H1 (cell line): ENCODE results near the gene NPC1L1. TPM values are rescaled to one million over a fixed set of nuclear protein-coding genes. Genes with fewer than 3 reads are reported as not detected.

Experiments
- CTCF ChIA-PET: fragments of 300-600 bp; sonication (Branson Sonifier 250); formaldehyde crosslinking; loops from one replicate; lab custom pipeline; 2021; ENCODE audit not compliant: partially characterized antibody; lab: Charles Lee
- POLR2A ChIA-PET: fragments of 300-600 bp; sonication (Branson Sonifier 250); formaldehyde crosslinking; loops from one replicate; lab custom pipeline; 2021; ENCODE audit warnings: inconsistent platforms; ENCODE audit not compliant: partially characterized antibody; lab: Charles Lee
- DNase-seq, 2 experiments: peaks; one replicate each; pipeline versions ENCODE4 v3.0.0 to v3.0.0-alpha.2; 2010 to 2022; ENCODE audit warnings: low spot score in 2 of 2, low read depth in 1 of 2, mixed read lengths in 1 of 2
- FAIRE-seq: peaks from 2 replicates; lab custom pipeline; 2011; peaks lifted over from hg19 to GRCh38; lab: Jason Lieb, UNC
- H2AFZ ChIP-seq: 2 replicates; pipeline ENCODE4 v1.8.1; 2012; ENCODE audit warnings: low read length, inconsistent platforms
- H2AK5ac ChIP-seq: 2 replicates; pipeline ENCODE4 v1.6.1; 2013; ENCODE audit warnings: low read depth, low read length
- H2BK120ac ChIP-seq: replicated peaks from 2 replicates; pipeline ENCODE3; 2013; ENCODE audit warnings: low read depth, low read length, inconsistent platforms
- H2BK12ac ChIP-seq: 2 replicates; pipeline ENCODE4 v1.6.1; 2013; ENCODE audit warnings: low read depth, low read length
- H2BK15ac ChIP-seq: 2 replicates; pipeline ENCODE4 v1.6.1; 2013; ENCODE audit warnings: low read length
- H2BK20ac ChIP-seq: 2 replicates; pipeline ENCODE4 v1.6.1; 2013; ENCODE audit warnings: low read length
- H2BK5ac ChIP-seq: 2 replicates; pipeline ENCODE4 v1.6.1; 2013; ENCODE audit warnings: low read depth, low read length
- H3K14ac ChIP-seq: 2 replicates; pipeline ENCODE4 v1.6.1; 2013; ENCODE audit warnings: inconsistent platforms; ENCODE audit not compliant: insufficient read length
- H3K18ac ChIP-seq: 2 replicates; pipeline ENCODE4 v1.6.1; 2013; ENCODE audit warnings: low read length; ENCODE audit errors: extremely low read depth
- H3K23ac ChIP-seq: 2 replicates; pipeline ENCODE4 v1.6.1; 2013; ENCODE audit warnings: inconsistent platforms; ENCODE audit not compliant: insufficient read length
- H3K23me2 ChIP-seq: 2 replicates; pipeline ENCODE4 v1.6.1; 2013; ENCODE audit warnings: low read depth, low read length
- H3K27ac ChIP-seq: 2 replicates; pipeline ENCODE4 v1.6.1; 2011; ENCODE audit warnings: low read depth, low read length, inconsistent platforms
- H3K27me3 ChIP-seq, 4 experiments: replicated peaks in 1 of 4; 1 replicate in 1 of 4; 2 replicates in 3 of 4; pipeline versions ENCODE4 v1.6.1 to v1.8.1; 2011 to 2013; ENCODE audit warnings: low read length in 3 of 4, mild to moderate bottlenecking in 3 of 4, inconsistent platforms in 2 of 4, mixed read lengths in 2 of 4, moderate library complexity in 1 of 4; ENCODE audit not compliant: control insufficient read depth in 3 of 4, insufficient read depth in 3 of 4; ENCODE audit errors: extremely low read depth in 1 of 4
- H3K36me3 ChIP-seq, 4 experiments: 2 replicates each; pipeline versions ENCODE4 v1.6.1 to v1.8.1; 2011 to 2013; ENCODE audit warnings: mild to moderate bottlenecking in 4 of 4, low read length in 3 of 4, moderate library complexity in 2 of 4, control low read depth in 1 of 4, inconsistent platforms in 1 of 4; ENCODE audit not compliant: insufficient read depth in 4 of 4, control insufficient read depth in 2 of 4
- H3K4ac ChIP-seq: replicated peaks from 2 replicates; pipeline ENCODE3; 2013; ENCODE audit warnings: low read length, low read depth, mixed read lengths, inconsistent platforms; ENCODE audit not compliant: insufficient read length
- H3K4me1 ChIP-seq, 4 experiments: replicated peaks in 1 of 4; 1 replicate in 1 of 4; 2 replicates in 3 of 4; pipeline versions ENCODE4 v1.6.1 to v1.8.1; 2011 to 2013; ENCODE audit warnings: low read length in 3 of 4, inconsistent platforms in 2 of 4, mixed read lengths in 1 of 4; ENCODE audit not compliant: insufficient read depth in 4 of 4, control insufficient read depth in 3 of 4
- H3K4me2 ChIP-seq, 2 experiments: 2 replicates each; pipeline versions ENCODE4 v1.6.1 to v1.8.1; 2011 to 2013; ENCODE audit warnings: low read depth in 2 of 2, low read length in 2 of 2, control low read depth in 1 of 2, inconsistent platforms in 1 of 2, mild to moderate bottlenecking in 1 of 2; ENCODE audit not compliant: insufficient read depth in 1 of 2
- H3K4me3 ChIP-seq, 4 experiments: fragments of 200-600, 300-600 bp in 1 of 4; sonication (generic), shearing (Covaris generic), sonication (Bioruptor Twin) in 1 of 4; 2 replicates each; pipeline versions ENCODE4 v1.5.1 to v1.8.1; 2011 to 2016; ENCODE audit warnings: low read length in 4 of 4, low read depth in 3 of 4, control low read depth in 2 of 4, inconsistent platforms in 2 of 4, mild to moderate bottlenecking in 2 of 4, mixed read lengths in 1 of 4, moderate library complexity in 1 of 4; ENCODE audit not compliant: insufficient read depth in 2 of 4; ENCODE audit errors: extremely low read depth in 1 of 4
- H3K56ac ChIP-seq: replicated peaks from 2 replicates; pipeline ENCODE3; 2013; ENCODE audit warnings: low read depth, mild to moderate bottlenecking, mixed read lengths, low read length, inconsistent platforms; ENCODE audit not compliant: insufficient read length
- H3K79me1 ChIP-seq: 2 replicates; pipeline ENCODE4 v1.6.1; 2013; ENCODE audit warnings: low read depth, low read length, control low read depth
- H3K79me2 ChIP-seq, 2 experiments: 2 replicates each; pipeline versions ENCODE4 v1.6.1 to v1.8.1; 2012 to 2013; ENCODE audit warnings: low read length in 2 of 2, mild to moderate bottlenecking in 2 of 2, inconsistent platforms in 1 of 2; ENCODE audit not compliant: insufficient read depth in 2 of 2, control insufficient read depth in 1 of 2
- H3K9ac ChIP-seq, 4 experiments: replicated peaks in 1 of 4; 1 replicate in 1 of 4; 2 replicates in 3 of 4; pipeline versions ENCODE4 v1.6.1 to v1.8.1; 2011 to 2013; ENCODE audit warnings: low read depth in 3 of 4, low read length in 3 of 4, control low read depth in 2 of 4, mild to moderate bottlenecking in 2 of 4, moderate library complexity in 2 of 4, inconsistent platforms in 1 of 4; ENCODE audit errors: extremely low read depth in 1 of 4
- H3K9me3 ChIP-seq, 2 experiments: 2 replicates each; pipeline versions ENCODE4 v1.6.1 to v1.8.1; 2012 to 2013; ENCODE audit warnings: mild to moderate bottlenecking in 2 of 2, moderate library complexity in 2 of 2, control low read depth in 1 of 2, inconsistent platforms in 1 of 2, low read depth in 1 of 2, low read length in 1 of 2, mixed read lengths in 1 of 2; ENCODE audit not compliant: insufficient read depth in 2 of 2
- H4K20me1 ChIP-seq, 2 experiments: replicated peaks in 1 of 2; 2 replicates each; pipeline versions ENCODE3 to v1.8.1; 2011 to 2013; ENCODE audit warnings: inconsistent platforms in 2 of 2, low read length in 2 of 2, mild to moderate bottlenecking in 1 of 2; ENCODE audit not compliant: insufficient read depth in 2 of 2, control insufficient read depth in 1 of 2
- H4K5ac ChIP-seq: 2 replicates; pipeline ENCODE4 v1.6.1; 2013; ENCODE audit warnings: low read length, low read depth, mixed read lengths, inconsistent platforms; ENCODE audit not compliant: insufficient read length
- H4K8ac ChIP-seq: 2 replicates; pipeline ENCODE4 v1.8.0; 2013; ENCODE audit warnings: mild to moderate bottlenecking, moderate library complexity, low read length, inconsistent platforms; ENCODE audit not compliant: insufficient read depth; ENCODE audit errors: extremely low read depth
- H4K91ac ChIP-seq: replicated peaks from 2 replicates; pipeline ENCODE3; 2013; ENCODE audit warnings: low read length, mixed read lengths, inconsistent platforms; ENCODE audit not compliant: insufficient read length
- MAFK ChIP-seq: IDR thresholded peaks from 2 replicates; pipeline ENCODE4 v1.6.1; 2012; ENCODE audit warnings: low read depth, mild to moderate bottlenecking, improper control_type of control experiment, low read length
- POLR2AphosphoS5 ChIP-seq: IDR thresholded peaks from 2 replicates; pipeline ENCODE4 v1.6.1; 2011; ENCODE audit warnings: low read depth, low read length
- USF2 ChIP-seq: IDR thresholded peaks from 2 replicates; pipeline ENCODE4 v1.6.1; 2011; ENCODE audit warnings: low read length, improper control_type of control experiment
- YY1 ChIP-seq: IDR thresholded peaks from 2 replicates; pipeline ENCODE4 v1.6.1; 2011; ENCODE audit warnings: low read depth, mild to moderate bottlenecking, low read length
- WGBS, 2 experiments: shearing (Covaris generic) in 1 of 2; methylation state at CpG; one replicate each; pipeline versions ENCODE4 v1.1.6 to v1.1.7; 2013 to 2015; ENCODE audit warnings: low lambda C conversion rate in 2 of 2, mixed read lengths in 2 of 2, inconsistent platforms in 1 of 2, low coverage in 1 of 2, missing lambda C conversion rate in 1 of 2; ENCODE audit not compliant: insufficient replicate concordance in 2 of 2, insufficient coverage in 1 of 2, insufficient read length in 1 of 2; ENCODE audit errors: extremely low coverage in 1 of 2, missing lambda C conversion rate in 1 of 2; 5-methylcytosine and 5-hydroxymethylcytosine counted together
- polyA plus RNA-seq, 7 experiments: library from polyadenylated mRNA; depleted of rRNA in 3 of 7; stranded (reverse) in 5 of 7; unstranded in 2 of 7; fragments of >200 nt in 5 of 7; fragments of 200-250 nt in 2 of 7; gene quantifications; 1 replicate in 5 of 7; 2 replicates in 1 of 7; 4 replicates in 1 of 7; pipeline versions ENCODE4 v1.2.1 to v1.2.3, GENCODE V29; 2011 to 2013; ENCODE audit warnings: missing spikeins in 2 of 7, mixed read lengths in 2 of 7
- total RNA-seq: library from RNA; stranded (reverse); fragmentation: NEBNext Ultra II Directional; extraction: Animal tissue kit (Norgen Biotek cat#: 25700); gene quantifications from 2 replicates; pipeline ENCODE4 v1.2.1, GENCODE V29; 2021

The NPC1L1 gene
- total and polyA plus RNA-seq, 2 of the 8 experiments (the other 6 are each of a cell fraction or from before 2014, with no cell fraction given) = 0.06 to 0.21 TPM

GRCh38 chr7:44572771-44573170, 31.6 kb upstream of the NPC1L1 start:
- H3K4me3 ChIP-seq = peak overlapping the region; percentile 63 to 95 (median 88); a peak in 7 of 8 replicates
- H2BK5ac ChIP-seq = no peak overlapping the region
- H3K4ac ChIP-seq = no peak overlapping the region
- peaks cover 0 to 15% of the 10 kb centered on the region in 2 experiments; a peak in 3 of 4 replicates for H3K79me2 ChIP-seq
- peaks cover 4% of the 10 kb centered on the region for H3K79me1 ChIP-seq
- H3K14ac ChIP-seq = no peak overlapping the region
- no peak overlapping the region for H3K56ac ChIP-seq
- peaks cover 12% of the 10 kb centered on the region; the same call in 1 of the 2 replicates for H3K23me2 ChIP-seq
- no peak overlapping the region for H2BK12ac ChIP-seq
- FAIRE-seq (no peak), DNase-seq (no peak)
- H4K91ac ChIP-seq = no peak overlapping the region
- no peak overlapping the region for H2BK20ac ChIP-seq
- H3K4me2 ChIP-seq = peak overlapping the region; percentile 89 to 92
- peaks cover 0 to 15% of the 10 kb centered on the region in 2 experiments for H4K20me1 ChIP-seq
- no peak for TF ChIP-seq USF2
- TF ChIP-seq MAFK = no peak
- TF ChIP-seq POLR2AphosphoS5 = 0 out of 2 replicates have a peak, but pooled peaks have one; percentile 16
- TF ChIP-seq YY1 = no peak
- H3K4me1 ChIP-seq = peaks cover 4 to 9% (median 5%) of the 10 kb centered on the region in 4 experiments; a peak in 5 of 7 replicates
- no peak overlapping the region for H2BK15ac ChIP-seq
- peak overlapping the region; percentile 90; the same call in 1 of the 2 replicates for H2AK5ac ChIP-seq
- POLR2A ChIA-PET = interaction anchor here (0.6 to 8.6 kb wide), 10 partner anchors 9 to 225 kb away, joined by 3 to 89 read pairs (median 4); partner anchors contain the start of genes NUDCD3, OGDH and TMED4
- H3K9me3 ChIP-seq = no peaks in the 10 kb centered on the region
- H3K9ac ChIP-seq = peak overlapping the region; percentile 78 to 87 (median 82); a peak in 6 of 7 replicates
- H2BK120ac ChIP-seq = no peak overlapping the region
- H3K27me3 ChIP-seq = no peaks in the 10 kb centered on the region
- no peak overlapping the region for H3K18ac ChIP-seq
- H4K5ac ChIP-seq = no peak overlapping the region
- H3K23ac ChIP-seq = no peak overlapping the region
- WGBS, 2 experiments = 92% methylated on average over 5 of the region's 5 CpGs; no CpG with 5 or more reads in 1 of the 2 experiments
- peaks cover 41 to 53% (median 48%) of the 10 kb centered on the region in 4 experiments for H3K36me3 ChIP-seq
- H2AFZ ChIP-seq = no peak overlapping the region
- H4K8ac ChIP-seq = no peak overlapping the region; the same call in 1 of the 2 replicates
- CTCF ChIA-PET = interaction anchor here (0.6 to 2.2 kb wide), 5 partner anchors 8 to 224 kb away, joined by 3 to 10 read pairs (median 5); no protein-coding TSS in a partner anchor
- no peak overlapping the region for H3K27ac ChIP-seq
